OCI-M1 (cell line): Measurements from ENCODE around the gene NLGN4X.

Experiments
- DNase-seq: peaks from one replicate; lab custom pipeline; 2025; lab: John Stamatoyannopoulos, UW

Gene NLGN4X

GRCh38 chrX:6228720-6229119 lies at the start of gene NLGN4X:
TSS of gene NLGN4X (minus strand) at chrX:6228867. CDS start at chrX:6151466, 77,401 bp downstream.
- DNase-seq = no peak

- no peak for DNase-seq
Observed at GRCh38 chrX:6266041-6266440, 37.4 kb upstream of the NLGN4X start.

DNA sequence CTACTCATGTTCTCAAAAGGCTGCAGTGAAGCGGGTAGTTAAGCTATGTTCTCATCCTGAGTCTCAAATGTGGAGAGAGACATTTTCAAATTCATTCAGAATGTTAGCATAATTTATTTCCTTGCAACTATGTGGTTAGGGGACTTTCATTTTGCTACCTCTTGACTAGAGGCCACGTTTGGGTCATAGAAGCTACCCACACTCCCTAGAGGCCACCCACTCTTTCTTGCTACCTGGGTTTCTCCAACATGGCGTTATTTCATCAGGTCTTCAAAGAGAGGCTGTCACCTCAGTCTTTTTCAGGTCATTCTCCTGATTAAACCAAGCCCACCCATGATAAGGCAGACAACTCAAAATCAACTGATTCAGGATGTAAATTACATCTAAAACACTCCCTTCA lies 34.3 kb upstream of the NLGN4X start:
- no peak for DNase-seq

DNA sequence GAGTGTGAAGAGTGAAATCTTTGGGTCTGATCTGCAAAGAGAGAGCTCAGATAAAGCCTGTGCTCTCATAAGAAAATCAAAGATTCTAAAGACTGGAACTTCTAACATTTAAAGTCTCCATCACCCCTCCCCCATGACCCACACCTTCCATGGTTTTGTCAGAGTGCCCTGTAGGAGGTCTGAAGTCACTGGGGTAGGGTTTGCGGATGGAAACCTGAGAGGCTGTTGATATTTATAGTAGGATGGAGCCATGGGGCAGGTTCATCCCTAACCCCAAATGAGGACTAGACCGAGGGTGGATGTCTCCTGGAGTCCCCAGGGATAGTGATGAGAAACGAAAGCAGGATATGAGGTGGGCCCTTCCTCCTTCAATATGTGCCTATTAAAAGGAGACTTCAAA lies 28.4 kb upstream of the NLGN4X start:
- DNase-seq = no peak

- DNase-seq = no peak
Observed at GRCh38 chrX:6244666-6245065, 16.0 kb upstream of the NLGN4X start.

GRCh38 chrX:6238576-6238975 lies 9.9 kb upstream of the NLGN4X start:
- no peak for DNase-seq

DNA sequence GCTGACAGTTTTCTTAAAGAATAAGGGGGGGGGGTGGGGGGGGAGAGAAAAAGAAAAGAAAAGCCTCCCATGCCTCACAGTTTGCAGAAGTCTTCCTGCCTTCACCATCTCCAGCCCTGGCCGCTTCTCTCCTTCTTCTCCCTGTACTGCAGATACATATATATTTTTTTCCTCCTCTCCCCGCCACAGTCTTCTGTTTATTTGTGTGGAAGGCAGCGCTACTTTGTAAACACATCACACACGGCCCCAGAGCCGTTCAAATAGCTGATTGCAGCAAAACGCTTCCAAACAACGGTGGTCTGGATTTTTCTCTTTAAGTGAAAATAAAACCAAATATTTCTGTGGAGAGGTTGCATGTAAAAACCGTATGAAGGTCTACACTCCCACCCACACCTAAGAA lies 732 bp downstream of the NLGN4X start:
- DNase-seq = no peak

GRCh38 chrX:6227453-6227835 lies 1.2 kb downstream of the NLGN4X start:
- DNase-seq = no peak

DNA sequence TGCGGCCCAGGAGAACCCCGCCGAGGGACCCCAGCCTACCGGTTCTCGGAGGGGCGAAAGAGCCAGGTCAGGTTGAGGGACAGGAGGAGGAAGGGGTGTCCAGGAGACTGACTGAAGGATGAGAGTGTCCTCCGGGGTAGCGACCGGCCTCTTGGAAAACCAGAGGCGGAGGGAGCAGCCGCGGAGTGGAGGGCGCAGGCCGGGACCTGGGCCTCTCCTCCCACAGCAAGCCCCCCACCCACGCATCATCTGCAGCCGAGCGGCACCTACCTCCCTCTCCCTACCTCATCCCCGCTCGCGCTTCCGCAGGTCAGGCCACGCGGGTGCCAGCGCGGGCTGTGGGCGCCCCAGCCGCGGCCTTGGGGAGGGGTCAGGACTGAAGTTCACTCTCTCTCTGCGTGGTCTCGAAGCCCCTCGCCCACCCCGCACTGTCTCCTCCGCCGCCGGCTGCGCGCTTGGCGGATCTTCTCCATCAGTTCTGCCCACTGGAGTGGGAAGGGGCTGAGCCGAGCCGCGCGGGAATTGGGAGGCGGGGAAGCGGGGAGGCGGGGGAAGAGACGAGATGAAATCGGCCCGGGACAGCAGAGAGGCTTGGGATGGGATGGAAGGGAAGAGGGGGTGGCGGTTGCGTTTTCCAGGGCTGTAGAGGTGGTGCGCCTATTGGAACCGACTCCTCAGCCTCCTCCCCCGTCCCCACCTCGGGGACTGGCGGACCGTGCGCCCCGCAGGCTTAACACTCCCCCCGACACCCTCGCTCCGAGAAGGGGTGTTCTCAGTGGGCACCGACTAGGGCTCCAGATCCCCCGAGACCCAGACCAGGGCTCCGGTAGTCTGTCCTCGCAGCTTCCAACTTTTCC lies 1.8 kb downstream of the NLGN4X start:
- no peak for DNase-seq

- no peak for DNase-seq
Observed at GRCh38 chrX:6225911-6226595, 2.6 kb downstream of the NLGN4X start.

- no peak for DNase-seq
Observed at GRCh38 chrX:6225288-6225910, 3.3 kb downstream of the NLGN4X start.

DNA sequence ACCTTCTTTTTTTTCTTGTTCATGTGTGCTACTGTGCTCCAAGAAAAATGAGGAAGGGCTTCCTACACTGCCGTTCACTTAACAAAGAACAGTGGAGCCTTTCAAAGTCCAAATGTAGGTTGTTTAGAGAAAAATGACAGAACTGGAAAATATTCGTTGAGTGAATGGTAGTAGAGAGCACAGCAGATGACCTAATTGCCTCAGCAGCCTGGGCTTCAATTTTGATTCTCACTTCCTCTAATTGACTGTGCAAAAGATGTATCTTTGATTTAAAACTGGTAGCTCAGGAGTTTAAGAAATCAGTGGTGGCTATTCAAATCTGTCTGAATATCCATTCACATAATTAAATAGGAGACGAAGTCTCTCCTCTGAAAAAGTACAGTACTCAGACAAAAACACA lies 5.2 kb downstream of the NLGN4X start:
- DNase-seq = no peak

- no peak for DNase-seq
Observed at GRCh38 chrX:6210230-6210629, 18.4 kb downstream of the NLGN4X start.

DNA sequence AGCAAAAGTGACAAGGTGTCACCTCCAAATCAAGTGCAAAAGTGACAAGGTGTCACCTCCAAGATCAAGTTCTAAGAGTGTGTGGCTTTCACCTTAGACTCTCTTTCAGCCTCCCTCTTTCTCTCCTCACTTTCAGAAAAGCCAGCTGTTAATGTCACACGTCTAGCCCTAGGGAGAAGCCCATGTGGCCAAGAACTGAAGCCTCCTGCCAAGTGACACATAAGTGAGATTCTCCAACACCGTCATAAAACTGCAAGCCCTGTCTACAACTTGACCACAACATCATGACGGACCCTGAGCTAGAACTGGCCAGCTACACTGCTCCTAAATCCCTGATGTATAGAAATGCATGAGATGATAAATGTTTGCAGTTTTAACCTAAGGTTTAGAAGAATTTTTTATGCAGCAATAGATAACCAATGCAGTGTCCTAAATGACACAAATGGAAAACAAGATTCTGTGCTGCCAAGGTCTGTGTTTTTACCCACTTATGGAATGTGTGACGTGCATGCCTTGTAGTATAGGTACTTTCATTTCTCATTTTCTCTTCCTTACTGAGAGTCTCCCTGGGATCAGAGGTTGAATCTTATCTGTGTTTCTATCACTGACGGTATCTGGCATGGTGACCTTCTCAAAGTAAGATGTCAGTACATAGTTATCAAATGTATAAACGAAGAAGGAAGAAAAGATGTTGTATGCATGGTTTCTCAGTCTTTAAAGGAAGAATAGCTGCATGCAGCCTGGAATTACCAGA lies 25.0 kb downstream of the NLGN4X start:
- DNase-seq = no peak

- DNase-seq = no peak
Observed at GRCh38 chrX:6199486-6199885, 29.2 kb downstream of the NLGN4X start.

DNA sequence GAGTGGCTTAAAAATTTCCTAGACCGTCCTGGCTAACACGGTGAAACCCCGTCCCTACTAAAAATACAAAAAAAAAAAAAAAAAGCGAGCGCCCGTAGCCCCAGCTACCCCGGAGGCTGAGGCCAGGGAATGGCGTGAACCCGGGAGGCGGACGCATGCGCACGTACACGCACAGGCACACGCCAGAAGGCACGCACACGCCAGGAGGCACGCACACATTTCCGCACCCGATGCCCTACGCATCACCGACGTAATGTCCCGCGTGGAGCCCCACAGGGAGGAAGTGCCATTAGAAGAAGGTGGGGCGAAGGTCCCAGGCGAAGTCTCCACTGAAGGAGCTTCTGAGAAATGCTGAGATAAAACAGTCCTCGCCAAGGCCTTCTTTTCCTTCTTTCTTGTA lies 41.4 kb downstream of the NLGN4X start:
- DNase-seq = no peak

GRCh38 chrX:6184900-6185515 lies 43.7 kb downstream of the NLGN4X start:
- no peak for DNase-seq

GRCh38 chrX:6175914-6176313 lies 52.8 kb downstream of the NLGN4X start:
- DNase-seq = no peak

- no peak for DNase-seq
Observed at GRCh38 chrX:6170424-6170823, 58.2 kb downstream of the NLGN4X start.

DNA sequence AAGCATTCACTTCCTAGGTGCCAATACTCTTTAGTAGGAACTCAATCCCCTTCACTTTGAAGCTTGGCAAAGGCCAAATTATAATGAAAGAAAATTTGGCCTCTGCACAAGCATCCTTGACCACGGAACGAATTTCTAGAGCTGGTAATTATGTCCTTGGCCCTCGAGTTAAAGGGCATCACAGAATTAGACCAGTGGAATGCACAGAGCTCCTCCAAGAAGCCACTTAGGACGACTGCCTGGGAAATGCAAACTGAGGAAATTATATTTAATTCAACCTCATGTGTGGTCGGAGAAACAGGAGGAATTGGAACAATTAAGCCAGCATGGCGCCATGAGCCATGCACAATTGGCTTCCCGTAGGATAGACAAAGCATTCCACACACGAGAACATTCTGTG lies 59.3 kb downstream of the NLGN4X start:
- no peak for DNase-seq

GRCh38 chrX:6163721-6164120 lies 64.9 kb downstream of the NLGN4X start:
- DNase-seq = no peak

GRCh38 chrX:6159468-6159867 lies 69.2 kb downstream of the NLGN4X start:
- no peak for DNase-seq
